Activated naive CD8-positive, alpha-beta T cell treated with anti-CD3 and anti-CD28 coated beads, Interleukin-2, amount 50 U/mL, for 16 hours (primary cell): Measurements from ENCODE around the gene P3H3.
"Not testable (repeated sequence)": the region's sequence is repeated elsewhere in the genome, so short reads cannot be mapped to it uniquely, and the experiment has no call there.

ENCODE experiments used
- DNase-seq: peaks from one replicate; pipeline ENCODE4 v3.0.0-alpha.2; 2020; ENCODE audit warnings: low read depth, low spot score

P3H3 gene

DNA sequence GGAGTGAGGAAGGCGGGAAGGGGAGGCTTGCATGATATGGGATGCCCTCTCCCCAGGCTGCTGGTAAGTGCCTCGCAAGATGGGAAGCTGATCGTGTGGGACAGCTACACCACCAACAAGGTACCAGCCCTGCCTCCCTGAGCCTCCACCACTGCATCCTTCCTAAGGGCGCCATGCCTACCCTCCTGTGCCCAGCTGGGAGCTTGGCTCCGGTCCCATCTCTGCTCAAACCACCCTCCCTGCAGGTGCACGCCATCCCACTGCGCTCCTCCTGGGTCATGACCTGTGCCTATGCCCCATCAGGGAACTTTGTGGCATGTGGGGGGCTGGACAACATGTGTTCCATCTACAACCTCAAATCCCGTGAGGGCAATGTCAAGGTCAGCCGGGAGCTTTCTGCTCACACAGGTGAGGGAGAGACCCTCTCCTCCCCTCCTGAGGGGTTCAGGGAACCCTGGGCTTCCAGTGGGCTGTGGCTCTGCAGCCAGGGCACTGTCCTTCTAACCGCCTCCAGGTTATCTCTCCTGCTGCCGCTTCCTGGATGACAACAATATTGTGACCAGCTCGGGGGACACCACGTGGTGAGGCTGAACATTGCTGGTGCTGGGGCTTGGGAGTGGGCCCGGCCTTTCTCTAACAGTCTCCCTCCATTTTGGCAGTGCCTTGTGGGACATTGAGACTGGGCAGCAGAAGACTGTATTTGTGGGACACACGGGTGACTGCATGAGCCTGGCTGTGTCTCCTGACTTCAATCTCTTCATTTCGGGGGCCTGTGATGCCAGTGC is 15.1 kb downstream of the P3H3 start:
- no peak for DNase-seq

DNA sequence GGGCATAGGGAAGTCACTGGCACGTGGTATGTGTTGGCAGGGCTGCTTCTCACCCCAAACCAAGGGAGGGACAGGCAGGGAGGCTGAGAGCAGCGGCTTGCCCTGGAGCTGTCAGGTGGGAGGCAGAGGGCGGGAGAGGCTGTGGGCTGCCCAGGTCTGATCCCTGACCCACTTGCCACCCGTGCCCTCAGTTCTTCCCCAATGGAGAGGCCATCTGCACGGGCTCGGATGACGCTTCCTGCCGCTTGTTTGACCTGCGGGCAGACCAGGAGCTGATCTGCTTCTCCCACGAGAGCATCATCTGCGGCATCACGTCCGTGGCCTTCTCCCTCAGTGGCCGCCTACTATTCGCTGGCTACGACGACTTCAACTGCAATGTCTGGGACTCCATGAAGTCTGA is 17.2 kb downstream of the P3H3 start:
- DNase-seq: no peak

DNA sequence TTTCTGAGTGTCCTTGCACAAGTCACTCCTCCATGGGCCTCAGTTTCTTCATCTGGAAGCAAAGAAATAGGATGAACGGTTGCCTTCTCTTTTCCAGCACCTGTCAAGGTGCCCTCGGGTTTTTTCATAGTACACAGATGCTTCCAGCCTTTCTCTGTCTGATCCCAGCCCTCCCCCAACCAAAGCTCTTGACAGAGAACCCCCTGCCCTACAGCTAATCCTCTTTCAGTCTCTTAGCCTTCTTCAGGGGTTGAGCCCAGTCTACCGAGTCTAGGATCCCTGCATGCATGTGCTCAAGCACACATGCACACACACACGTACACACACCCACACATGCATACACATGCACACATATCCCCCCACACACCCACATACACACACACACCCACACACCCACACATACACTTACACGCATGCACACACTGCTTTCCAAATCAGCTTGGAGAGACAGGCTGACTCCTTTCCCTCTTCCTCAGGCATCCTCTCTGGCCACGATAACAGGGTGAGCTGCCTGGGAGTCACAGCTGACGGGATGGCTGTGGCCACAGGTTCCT is 18.2 kb downstream of the P3H3 start:
- no peak for DNase-seq

DNA sequence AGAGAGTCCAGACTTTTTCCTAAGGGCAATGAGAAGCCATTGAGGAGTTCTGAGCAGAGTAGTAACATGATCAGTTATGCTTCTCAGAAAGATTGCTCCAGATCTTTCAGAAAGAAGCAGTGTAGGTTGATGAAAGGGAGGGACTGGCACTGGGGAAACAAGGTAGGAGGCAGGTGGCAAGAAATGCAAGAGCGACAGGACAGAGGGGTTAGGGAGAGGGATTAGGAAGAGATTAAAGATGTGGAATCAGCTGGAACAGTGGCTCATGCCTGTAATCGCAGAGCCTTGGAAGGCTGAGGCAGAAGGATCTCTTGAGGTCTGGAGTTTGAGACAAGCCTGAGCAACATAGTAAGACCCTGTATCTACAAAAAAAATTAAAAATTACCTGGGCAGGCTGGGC is 19.5 kb downstream of the P3H3 start:
- no peak for DNase-seq

DNA sequence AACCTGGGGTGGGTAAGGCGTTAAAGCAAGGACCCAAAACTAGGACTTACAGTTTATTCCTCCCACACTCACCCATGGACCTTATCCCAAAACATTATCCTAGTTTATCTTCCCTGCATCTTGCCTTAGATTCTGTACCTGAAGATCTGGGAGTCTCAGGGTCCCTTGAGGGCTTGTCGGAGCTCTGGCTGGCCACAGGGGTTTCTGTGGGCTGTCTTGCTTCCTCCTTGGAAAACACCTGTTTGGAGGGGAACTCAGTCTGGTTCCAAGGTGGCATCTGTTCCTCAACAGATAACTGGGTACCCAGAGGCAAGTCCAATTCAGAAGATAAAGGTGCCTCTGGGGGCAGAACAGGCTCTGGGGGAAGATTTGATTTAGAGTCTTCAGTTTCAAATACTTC is 21.2 kb downstream of the P3H3 start:
- no peak for DNase-seq

DNA sequence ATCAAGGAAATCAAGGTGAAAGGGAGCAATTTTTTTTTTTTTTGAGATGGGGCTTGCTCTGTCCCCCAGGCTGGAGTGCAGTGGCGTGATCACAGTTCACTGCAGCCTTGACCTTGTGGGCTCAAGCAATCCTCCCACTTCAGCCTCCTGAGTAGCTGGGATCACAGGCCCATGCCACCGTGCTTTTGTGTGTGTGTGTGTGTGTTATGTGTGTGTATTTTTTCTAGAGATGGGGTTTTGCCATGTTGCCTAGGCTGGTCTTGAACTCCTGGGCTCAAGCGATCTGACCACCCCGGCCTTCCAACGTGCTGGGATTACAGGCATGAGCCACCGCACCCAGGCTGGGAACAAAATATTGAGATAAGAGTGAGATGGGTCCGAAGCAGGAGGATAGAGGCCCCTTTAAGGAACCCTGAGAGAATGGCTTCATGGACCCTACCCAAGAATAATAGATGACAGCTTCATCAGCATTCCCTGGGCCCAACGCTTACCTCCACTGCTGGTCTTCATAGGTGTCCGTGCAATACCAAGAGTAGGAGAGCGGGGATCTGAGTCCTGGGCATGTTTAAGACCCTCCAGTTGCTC is 21.9 kb downstream of the P3H3 start:
- DNase-seq: no peak

DNA sequence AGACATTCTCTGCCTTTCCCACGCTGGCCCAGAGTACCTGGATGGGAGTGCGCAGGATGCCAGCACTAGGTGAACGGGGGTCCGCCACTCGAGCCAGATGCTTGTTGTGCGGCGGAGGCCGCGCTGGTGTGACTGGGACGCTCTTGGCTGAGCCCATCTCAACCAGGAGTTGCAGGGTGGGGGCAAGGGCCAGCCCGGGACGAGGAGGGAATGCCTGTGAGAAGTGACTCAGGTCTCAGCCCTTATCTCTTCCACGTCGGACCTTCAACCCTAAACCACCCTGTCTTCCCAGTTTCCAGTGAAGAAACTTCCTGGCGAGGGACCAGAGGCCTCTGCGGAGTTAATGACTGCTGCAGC is 22.6 kb downstream of the P3H3 start:
- no peak for DNase-seq

DNA sequence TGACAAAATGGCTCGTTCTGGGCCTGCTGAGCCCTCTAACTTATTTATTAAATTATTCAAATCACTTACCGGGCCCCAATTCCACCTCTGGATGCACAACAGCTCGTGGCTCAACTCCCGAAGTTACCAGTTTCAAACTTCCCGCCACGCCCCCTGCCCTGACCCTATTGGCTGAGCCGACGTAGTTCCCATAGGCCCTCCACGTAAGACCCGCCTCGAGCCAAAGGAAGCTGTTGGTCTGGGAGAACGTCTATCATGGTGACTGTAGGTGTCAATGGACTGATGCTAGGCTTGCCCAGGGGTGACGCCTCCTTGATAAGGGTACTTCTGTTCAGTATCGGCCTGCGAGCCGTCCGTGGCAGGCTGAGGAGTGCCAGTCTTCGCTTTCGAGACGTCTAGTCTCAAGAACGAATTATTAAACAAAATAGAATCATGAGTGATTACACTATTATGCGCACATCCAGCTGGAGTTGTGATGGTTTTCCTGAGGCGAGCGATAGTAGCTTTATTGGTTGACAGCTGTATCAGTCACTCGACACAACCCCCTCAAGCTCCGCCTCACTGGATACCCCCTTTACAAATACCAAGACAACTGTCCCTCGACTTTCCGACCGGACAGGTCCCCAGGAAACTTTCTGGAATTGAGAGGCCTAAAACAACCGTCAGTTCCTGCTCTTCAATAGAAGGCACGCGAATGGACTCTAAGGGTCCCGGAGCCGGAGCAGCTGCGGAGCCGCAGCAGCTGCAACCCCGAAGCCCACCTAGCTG is 23.1 kb downstream of the P3H3 start, which contains the start of gene CDCA3:
Gene CDCA3 (minus strand): TSS at position 134 of the 768 bp plus-strand sequence. CDS start 334 bp downstream, outside the sequence.
- DNase-seq: peak; percentile 77

DNA sequence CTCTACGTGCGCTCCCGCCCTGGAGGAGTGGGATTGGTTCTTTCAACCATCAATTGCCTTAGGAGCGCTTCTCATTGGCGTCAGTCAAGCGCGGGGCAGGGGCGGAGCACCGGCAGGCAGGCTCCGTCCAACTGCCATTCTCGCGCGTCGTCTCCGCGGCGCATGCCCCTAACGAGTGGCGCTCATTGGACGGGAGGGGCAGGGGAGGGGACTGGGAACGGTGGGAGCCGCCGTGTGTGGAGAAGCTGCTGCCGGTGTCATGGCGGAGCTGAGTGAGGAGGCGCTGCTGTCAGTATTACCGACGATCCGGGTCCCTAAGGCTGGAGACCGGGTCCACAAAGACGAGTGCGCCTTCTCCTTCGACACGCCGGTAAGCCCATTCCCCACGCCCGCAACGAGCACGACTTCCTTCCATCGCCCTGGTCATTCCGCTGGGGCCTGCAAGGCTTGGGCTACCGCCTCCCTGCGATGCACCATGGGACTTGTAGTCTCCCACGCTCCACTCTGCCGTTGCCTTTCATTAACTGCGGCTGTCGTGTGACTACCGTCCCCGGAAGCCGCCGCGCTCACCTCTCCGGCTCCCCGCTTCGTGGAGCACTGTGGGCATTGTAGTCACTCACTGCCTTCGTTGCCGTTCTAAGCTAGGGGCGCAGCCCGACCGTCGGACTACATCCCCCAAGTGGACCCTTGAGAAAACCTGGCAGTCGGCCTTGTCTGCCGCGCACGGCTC is 23.9 kb downstream of the P3H3 start, which contains the start of gene USP5:
Gene USP5 (plus strand): TSS at position 230 of the 730 bp plus-strand sequence. CDS start 30 bp downstream, at position 260.
- DNase-seq: peak; percentile 93

DNA sequence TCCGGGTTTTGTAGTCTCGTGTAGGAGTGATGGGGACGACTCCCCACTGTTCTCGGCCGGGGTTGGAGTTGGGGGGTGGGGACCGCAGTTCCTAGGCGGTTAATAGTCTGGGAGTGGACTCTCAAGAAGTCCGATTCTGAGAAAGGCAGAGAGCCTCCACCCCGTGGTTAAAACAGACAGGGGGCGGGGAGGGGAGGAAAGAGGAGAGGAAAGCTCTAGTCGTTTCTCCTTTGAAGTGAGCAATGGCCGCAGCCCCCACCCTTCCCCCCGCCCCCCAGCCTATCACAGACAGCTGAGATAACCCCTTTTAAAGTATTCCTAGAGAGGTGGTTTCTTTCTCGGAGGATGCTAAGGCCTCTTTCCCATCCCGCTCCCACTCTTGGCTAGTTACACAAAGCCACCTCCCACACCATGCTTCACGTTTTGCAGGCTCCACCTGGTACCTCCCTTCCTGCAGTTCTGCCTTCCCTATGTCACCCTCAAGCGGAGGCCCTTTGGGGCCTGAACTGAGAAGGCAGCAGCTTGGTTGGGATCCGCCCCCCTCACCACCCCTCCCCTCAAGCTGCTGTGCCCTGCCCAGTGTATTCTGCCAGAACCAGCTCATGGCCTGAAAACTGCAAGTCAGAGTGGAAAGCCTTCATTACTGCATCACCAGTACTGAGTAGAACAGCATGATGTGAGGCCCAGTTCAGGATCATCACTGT is 24.6 kb downstream of the P3H3 start:
- peak; percentile 37 for DNase-seq

DNA sequence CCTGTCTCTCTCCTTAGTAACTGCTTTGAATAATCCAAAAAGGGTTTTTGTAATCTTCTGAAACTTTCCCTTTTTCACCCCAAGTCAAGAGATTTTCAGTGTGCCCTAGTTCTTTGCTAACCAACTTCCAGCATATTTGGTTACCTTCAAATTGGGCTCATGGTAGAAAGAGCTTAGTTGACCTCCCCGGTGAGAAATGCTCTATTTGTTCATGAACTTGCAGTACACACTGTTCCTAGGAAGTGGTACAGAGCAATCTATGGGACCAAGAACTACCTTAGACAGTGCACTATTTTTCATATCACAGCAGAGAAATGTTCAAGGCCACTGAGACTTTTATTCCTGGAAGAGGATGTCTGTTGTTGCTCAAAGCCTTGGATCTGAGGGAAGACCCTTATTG is 25.4 kb downstream of the P3H3 start:
- DNase-seq: no peak

DNA sequence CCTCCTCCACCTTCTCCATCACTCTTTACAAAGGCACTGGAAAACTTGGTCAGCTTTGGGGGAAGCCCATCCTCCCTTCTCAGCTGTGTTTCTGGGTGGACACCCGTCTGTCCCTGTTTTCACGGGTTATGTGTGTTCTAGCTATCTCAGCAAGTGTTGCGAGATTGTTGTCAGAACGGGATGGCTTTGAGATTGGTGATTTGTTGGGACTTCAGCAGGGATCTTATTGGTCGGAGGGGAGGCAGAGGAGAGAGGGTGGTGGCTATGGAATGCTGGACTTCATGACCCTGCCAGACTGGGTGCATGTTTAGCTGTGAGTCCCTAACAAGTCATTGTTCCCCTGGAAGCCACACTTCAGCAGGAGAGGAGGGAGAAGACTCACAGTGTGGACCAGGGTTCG is 25.8 kb downstream of the P3H3 start:
- no peak for DNase-seq

DNA sequence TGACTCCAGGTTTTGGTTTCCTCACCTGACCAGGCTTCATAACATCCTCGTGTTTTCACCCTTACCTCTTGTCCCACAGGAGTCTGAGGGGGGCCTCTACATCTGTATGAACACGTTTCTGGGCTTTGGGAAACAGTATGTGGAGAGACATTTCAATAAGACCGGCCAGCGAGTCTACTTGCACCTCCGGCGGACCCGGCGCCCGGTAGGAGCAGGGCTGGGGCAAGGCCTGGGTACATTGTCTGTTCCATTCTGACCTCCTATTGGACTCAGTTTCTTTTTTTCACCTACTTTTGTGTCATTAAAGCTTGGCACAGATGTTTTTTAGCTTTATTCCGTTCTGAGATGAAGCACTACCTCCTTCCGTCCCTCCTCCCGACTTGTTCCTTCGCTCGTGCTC is 27.1 kb downstream of the P3H3 start:
- no peak for DNase-seq

DNA sequence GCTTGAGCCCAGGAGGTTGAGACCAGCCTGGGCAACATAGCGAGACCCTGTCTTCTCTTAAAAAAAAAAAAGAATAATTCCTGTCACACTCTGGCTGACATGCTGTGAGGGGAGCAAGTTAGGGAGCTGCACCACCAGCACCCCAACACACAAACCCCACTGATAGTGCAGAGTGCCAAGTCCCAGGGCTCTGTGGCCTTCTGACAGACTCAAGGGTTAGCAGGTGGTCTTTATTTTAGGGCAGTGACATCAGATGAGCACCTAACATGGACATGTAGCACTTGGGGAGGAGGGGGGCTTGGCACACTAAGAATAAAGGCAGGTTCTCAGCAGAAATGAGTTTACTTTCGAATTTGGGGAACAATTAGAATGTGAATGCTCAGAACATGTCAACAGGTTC is 30.6 kb downstream of the P3H3 start:
- no peak for DNase-seq

DNA sequence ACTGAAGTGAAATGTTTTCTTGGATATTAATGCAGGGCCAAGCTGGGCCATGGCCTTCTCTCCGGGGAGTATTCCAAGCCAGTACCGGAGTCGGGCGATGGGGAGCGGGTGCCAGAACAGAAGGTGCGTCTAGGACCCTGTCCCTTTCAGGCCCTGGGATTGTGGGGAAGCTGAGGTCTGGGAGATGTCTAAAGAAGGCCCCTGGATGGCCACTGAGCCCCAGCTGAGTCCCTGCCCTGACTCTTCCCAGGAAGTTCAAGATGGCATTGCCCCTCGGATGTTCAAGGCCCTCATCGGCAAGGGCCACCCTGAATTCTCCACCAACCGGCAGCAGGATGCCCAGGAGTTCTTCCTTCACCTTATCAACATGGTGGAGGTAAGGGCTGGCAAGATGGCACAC is 31.9 kb downstream of the P3H3 start:
- no peak for DNase-seq

DNA sequence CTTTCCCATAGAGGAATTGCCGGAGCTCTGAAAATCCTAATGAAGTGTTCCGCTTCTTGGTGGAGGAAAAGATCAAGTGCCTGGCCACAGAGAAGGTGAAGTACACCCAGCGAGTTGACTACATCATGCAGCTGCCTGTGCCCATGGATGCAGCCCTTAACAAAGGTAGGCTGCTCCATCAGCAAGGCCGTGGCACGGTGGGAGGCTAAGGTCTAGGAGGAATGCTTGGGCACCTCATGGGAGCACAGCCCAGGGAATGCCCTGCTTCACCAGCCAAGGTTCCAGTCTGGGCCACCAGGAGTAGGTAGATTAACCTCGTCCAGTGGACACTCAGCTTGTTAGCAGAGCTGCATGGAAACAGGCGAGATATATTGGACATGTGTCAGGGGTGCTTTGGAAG is 32.7 kb downstream of the P3H3 start:
- no peak for DNase-seq

DNA sequence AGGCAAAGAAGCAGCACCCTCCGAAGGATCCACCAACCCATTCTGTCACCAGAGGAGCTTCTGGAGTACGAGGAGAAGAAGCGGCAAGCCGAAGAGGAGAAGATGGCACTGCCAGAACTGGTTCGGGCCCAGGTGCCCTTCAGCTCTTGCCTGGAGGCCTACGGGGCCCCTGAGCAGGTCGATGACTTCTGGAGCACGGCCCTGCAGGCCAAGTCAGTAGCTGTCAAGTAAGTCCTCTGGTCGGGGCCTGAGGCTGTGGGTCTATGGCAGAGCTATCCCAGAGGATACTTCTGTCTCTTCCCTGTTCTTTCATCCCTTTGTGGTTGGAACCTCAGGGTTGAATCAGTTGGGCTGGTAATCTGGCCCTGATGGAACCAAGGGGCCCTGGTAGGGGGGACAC is 33.2 kb downstream of the P3H3 start:
- DNase-seq: no peak

DNA sequence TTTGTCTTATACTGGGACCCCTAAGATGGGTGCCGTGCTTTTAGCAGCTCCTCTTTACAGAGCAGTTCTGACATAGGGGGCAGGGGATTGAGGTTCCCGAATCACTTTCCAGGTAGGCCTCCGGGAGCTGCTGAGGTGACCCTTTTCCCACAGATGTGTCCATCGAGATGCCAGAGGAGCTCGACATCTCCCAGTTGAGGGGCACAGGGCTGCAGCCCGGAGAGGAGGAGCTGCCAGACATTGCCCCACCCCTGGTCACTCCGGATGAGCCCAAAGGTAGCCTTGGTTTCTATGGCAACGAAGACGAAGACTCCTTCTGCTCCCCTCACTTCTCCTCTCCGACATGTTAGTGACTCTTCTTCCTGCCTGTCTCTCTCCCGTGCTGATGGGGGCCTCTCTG is 34.8 kb downstream of the P3H3 start:
- DNase-seq: no peak

DNA sequence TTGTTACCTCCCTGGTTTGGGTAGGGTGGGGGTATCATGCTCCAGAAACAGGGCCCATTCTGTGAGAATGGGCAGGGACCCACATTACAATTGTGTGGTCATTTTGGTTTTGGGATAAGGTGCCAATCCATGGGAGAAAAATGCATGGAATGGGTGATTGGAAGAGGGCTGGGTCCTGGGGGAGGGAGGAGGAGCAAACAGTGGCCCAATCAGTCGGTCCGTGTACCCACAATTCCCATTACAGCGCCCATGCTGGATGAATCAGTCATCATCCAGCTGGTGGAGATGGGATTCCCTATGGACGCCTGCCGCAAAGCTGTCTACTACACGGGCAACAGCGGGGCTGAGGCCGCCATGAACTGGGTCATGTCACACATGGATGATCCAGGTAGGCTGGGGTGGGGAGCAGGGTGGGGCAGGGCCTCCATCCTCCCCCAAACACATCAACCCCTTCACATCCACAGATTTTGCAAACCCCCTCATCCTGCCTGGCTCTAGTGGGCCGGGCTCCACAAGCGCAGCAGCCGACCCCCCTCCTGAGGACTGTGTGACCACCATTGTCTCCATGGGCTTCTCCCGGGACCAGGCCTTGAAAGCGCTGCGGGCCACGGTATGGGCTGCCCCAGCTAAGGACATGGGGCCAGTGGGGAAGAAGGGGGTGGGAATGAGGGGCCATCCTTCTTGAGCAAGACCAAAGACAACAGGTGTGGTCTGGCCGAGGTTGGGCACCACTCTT is 35.5 kb downstream of the P3H3 start:
- DNase-seq: no peak

DNA sequence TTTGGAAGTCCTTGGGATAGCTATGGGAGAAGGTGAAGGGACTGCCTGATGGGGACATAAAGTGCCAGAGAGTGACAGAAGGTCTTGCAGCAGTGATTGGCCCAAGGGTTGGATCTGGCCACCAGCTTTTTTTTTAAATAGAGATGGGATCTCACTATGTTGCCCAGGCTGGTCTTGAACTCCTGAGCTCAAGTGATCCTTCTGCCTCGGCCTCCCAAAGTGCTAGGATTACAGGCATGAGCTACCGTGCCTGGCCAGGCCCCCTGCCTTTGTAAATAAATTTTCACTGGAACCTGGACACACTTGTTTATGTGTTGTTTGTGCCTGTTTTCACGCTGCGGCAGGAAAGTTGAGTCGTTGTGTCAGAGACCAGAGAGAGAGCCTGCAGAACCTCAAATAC is 37.1 kb downstream of the P3H3 start:
- not testable (repeated sequence) for DNase-seq
